Raji (cell line): ENCODE data around the gene KIAA0232.

ENCODE experiments used
- POLR2A ChIP-seq: IDR thresholded peaks from 2 replicates; pipeline ENCODE4 v1.6.1; 2011; ENCODE audit warnings: low read depth, low read length, control low read depth; ENCODE audit not compliant: insufficient read depth

KIAA0232 gene

DNA sequence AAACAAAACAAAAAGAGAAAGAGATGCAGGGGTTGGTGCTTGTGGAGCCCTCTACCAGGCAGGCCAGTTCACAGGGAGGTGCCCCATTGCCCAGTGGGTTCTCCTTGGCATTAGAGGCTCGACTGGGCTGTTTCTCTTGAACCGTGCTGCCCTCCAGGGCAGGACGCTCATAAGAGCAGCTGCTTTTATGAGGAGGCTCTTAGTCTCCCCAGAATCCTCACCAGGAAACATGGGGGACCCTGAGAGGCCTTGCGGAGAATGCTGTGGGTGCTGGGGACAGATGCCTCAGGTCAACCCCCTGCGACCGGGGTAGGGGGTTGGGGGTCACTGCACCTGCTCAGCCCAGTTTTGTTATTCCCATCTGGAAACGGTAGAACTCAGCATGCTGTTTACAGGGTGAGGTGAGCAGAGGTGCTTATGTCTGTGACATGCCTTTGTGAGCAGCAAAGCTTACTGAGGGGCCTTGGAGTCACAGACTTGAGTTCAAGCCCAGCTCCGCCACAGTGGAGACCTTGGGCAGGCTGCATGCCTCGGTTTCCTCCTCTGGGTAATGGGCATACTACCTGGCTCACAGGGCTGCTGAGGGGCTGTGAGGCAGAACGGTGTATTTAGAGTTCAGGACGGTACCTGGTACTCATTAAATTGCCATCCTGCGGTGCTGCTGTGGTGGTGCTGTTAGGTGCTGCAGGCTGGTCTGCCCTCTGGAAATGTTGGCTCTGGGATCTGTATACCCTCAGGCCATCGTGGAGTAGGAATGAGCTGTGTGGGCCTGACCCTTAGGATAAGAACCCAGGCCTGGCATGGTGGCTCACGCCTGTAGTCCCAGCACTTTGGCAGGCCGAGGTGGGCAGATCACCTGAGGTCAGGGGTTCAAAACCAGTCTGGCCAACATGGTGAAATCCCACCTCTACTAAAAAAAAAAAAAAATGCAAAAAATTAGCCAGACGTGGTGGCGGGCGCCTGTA lies 132.8 kb downstream of the KIAA0232 start:
- TF ChIP-seq POLR2A, result no peak

DNA sequence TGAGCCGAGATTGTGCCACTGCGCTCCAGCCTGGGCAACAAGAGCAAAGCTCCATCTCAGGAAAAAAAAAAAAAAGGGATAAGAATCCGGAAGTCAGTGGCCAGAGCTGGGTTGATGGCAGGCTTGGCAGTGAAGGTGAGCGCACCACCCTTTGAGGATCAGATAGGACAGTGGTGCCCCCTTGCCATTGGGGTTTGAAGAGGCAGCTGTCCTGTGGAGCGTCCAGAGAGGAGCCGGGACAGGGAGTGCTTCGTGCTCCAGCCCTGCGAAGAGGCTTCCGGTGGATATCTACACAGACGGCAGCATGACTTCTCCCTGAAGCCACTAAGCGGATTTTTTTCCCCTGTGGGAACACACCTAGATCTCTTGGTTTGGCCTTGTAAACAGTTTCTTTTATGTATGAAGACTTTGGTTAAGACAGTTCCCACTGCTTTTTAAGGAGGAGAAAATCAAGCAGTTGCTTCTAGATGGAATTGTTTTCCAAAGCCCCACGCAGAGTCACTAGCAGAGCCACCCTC lies 133.6 kb downstream of the KIAA0232 start:
- TF ChIP-seq POLR2A, result no peak

DNA sequence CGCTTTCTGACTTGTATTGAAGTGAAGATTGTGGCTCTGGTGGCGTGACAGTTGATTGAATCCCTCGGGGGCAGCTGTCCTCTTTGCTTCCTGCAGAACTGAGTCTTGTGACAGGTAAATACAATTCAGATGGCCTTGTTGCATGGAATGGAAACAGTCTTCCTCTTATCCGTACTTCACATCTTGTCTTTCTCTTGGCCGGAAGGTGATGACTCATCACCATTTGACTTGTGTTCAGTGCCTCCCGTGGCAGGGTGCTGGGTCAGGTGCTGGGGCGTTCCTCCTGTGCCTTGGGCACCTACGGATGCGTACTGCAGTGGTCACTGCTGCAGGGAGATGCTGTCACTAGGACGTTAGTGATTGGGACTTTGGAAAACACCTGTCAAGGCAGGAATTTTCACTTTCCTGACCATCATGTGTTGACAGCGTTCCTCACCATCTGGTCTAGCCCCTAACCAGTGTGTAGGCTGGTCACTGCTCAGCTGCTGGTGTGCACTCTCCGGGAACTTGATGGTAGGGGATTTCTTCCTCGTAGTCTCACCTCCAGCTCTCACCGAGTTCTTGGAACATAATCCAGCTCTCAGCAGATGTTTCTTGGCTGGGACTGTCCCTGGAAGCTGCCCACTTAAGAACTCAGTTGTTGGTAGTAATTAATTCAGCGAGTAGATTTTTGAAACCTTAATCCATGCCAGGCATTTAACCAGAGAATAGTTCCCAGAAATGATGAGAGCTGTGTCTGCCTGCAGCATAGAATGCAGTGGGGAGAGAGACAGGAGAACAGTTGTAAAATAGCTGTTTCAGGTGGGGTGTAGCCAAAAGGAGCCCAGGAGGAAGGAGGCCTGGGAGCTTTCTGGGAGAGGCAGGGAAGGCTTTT lies 134.3 kb downstream of the KIAA0232 start:
- TF ChIP-seq POLR2A, result no peak

DNA sequence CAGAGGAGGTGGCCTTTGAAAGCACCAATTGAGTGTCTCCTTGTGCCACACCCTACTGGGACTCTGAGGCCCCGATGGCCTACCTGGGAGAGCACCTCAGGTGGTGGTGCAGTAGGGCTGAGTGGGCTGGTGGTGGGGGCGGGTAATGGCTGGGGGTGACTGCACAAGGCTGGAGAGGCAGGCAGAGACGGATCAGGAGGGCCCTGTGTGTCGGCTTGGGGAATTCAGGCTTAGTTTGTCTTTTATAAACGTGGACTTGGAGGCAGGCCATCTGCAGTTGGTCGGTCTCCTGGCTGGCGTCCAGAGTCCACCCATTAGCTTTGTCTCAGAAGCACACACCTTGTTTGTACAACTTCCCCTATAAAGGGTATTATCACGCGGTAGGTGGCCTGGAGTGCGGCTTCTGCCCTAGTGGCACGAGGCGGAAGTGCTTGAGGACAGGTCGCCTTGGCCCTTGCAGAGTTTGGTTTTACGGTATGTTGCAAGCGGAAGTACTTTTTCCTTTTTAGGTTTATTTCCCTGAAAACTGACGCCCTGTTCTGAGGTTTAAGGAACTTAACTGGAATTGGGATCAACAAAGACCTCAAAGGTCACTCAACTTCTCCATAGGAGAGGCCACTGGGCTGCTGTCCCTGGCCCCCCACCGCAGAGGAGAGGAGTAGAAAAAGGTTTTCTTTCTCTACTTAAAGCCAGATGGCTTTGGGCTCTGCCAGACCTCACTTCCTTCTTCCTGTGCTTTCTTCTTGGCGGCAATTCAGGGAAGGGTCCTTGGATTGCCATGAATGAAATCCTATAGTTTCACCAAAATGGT lies 135.1 kb downstream of the KIAA0232 start:
- TF ChIP-seq POLR2A, result no peak

DNA sequence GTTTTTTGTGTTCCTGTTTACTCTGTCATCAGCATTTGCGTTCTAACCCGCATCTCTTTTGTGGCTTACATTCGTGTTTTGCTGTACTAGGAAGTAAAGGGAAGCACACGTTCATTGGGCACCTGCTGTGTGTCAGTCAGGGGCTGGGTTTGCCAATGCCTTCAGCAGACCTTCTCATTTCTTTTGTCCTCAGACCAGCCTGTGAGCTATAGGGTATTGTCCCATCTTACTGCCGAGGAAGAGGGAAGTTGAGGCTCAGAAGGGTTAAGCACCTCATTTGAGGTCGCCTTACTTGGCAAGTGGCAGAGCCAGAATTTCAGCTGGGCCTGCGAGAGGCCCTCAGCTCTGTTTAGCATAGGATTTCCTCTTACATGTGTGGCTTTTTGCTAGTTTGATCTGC lies 135.8 kb downstream of the KIAA0232 start:
- no peak for TF ChIP-seq POLR2A

DNA sequence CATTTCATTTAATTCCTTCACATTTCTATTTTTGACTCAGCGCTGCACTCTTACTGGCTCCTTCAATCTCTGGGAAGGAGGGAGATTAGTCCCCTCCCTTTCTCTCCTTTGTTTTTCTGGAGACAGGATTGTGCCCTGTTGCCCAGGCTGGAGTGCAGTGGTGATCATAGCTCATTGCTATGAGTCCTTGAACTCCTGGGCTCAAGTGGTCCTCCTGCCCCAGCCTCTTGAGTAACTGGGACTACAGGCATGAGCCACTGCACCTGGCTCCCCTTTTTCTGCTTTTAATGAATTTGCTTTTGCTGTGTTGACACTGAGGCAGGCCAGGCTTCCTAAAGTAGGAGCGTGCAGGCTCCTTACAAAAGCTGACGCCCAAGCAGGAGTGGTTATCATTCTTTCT lies 137.6 kb downstream of the KIAA0232 start:
- TF ChIP-seq POLR2A, result no peak

DNA sequence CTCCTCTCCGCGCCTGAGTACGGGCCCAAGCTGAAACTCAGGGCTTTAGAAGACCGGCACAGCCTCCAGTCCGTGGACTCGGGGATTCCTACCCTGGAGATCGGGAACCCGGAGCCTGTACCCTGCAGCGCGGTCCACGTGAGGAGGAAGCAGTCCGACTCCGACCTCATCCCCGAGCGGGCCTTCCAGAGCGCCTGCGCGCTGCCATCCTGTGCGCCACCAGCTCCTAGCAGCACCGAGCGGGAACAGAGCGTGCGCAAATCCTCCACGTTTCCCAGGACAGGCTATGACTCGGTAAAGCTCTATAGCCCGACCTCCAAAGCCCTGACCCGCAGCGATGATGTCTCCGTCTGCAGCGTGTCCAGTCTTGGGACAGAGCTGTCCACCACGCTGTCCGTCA lies 141.0 kb downstream of the KIAA0232 start:
- TF ChIP-seq POLR2A, result no peak

DNA sequence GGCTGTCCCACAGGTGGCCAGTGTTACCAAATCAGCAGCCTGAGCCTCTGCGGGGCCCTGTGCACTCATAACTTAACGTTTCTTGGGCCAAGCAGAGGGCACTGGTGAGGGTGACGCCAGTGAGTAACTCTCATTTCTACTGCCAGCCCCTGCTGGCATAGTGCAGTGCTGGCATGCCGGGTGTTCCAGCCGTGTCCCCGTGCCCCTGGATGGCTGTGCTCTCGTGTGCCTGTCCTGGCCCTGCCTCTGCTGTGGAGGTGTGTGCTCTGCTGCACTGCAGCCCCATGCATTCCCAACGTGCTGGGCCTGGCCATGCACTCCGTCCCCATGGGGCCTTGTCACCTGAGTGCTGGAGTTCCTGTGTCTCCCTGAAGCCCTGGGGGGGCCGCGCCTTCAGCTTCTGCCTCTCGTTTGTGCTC lies 141.8 kb downstream of the KIAA0232 start:
- TF ChIP-seq POLR2A, result no peak

DNA sequence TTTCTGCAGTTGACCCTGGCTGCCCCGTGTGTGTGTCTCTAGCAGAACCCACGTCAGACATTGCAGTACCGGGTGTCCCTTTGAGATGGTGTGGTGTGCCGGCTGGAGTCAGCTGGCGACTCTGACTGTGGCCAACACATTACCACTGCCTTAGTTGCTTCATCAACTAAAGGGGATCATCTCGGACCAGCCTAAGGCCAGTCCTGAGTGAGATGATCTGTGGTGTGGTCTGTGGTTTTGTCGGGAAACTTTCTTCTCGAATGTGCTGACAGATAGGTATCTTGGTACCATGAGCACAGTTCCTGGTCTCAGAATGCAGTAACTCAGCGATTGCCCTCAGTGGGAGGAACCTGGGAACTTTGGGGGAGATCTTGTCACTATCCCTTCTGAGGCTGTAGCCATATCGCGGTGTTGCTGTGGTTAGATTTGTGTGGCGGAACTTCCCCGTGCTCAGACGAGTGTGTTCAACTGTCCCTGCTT lies 142.9 kb downstream of the KIAA0232 start:
- no peak for TF ChIP-seq POLR2A

DNA sequence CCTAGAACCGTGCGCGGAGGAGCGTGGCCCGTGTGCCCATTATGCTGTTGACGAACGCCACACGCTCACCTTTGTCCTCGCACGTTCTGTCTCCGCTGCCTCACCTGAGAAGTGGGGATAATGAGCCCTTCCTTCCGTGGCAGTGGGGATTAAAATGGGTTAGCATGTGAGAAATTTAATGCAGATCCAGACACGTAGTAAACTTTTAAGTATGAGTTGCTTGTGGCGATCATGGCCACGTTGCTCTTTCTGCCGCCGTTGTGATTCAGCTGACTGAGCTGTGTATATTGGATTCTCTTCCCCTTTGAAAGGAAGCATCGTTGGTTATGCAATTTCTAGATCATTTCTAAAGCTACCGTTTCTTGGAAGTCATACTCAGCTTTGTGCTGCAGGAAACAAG lies 143.6 kb downstream of the KIAA0232 start:
- no peak for TF ChIP-seq POLR2A

DNA sequence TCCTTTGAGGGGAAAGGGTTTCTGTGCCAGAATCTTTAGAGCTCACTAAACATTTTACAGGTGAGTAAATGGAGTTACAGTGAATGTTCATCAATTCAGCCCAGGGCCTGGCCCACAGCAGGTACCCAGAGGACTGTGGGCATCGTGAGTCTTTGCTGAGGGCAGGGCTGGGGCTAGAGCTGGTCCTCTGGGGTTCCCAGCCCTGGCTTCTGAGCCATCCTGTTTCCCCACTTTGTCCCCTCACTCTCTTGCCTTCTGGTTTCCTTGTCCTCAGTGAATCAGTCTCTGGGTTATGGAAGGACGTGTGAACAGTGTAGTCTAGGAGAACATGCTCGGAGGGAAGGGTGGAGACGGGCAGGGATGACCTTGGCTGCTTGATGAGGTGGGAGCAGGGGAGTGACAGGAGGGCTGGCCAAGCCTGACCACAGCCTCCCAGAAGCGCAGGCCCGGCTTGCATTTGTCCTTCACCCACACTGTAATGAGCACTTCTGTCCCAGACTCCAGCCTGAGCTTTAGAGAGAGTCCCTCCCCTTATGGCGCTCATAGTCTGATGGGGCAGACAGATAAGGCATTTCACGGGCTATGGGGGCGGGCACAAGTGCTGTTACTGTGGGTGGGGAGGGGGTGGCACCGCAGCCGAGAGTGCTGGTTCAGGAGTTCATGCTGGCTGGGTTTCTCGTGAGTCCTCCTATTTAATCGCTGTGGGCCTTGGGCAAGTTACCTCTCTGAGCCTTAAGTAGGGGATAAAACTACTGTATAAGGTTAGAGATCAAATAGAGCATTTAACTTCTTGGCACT lies 144.4 kb downstream of the KIAA0232 start:
- no peak for TF ChIP-seq POLR2A

DNA sequence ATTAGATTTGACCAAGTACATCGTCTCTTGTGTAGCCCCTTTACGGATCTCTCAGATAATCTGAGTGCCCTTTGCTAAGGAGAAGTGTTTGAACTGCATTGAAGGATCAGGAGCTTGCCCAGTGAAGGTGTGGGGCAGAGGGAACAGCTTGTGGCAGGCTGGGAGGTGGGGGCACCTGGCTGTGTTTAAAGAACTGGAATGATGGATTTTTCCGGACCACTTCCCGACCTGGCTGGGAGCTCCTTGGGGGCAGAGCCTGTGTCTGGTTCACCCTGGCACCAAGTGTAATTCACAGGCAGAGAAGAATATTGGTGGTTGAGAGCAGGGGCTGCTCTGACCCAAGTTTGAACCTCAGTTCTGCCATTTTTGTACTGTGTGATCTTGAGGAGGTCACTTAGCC lies 145.6 kb downstream of the KIAA0232 start:
- no peak for TF ChIP-seq POLR2A

DNA sequence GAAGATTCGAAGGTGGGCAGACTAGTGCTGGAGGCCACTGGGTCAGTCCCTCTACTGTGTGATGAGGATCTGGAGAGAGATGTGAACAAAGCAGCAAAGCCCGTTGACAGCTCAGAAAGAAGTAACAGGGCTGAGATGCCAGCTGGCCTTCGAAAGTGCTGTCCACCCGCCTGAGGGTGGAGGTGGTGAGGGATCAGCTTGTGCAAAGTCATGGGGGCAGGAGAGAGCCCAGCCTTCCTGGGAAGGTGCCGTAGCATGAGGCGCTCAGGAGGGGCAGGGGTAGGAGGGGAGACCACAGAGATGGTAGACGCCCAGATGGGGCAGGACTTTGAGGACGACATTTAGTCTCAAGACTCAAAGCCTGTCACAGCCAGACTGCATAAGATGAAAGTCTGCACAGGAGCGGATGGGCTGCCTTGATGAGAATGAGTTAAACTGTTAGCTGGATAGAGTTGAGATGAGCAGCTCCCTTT lies 146.8 kb downstream of the KIAA0232 start:
- no peak for TF ChIP-seq POLR2A

DNA sequence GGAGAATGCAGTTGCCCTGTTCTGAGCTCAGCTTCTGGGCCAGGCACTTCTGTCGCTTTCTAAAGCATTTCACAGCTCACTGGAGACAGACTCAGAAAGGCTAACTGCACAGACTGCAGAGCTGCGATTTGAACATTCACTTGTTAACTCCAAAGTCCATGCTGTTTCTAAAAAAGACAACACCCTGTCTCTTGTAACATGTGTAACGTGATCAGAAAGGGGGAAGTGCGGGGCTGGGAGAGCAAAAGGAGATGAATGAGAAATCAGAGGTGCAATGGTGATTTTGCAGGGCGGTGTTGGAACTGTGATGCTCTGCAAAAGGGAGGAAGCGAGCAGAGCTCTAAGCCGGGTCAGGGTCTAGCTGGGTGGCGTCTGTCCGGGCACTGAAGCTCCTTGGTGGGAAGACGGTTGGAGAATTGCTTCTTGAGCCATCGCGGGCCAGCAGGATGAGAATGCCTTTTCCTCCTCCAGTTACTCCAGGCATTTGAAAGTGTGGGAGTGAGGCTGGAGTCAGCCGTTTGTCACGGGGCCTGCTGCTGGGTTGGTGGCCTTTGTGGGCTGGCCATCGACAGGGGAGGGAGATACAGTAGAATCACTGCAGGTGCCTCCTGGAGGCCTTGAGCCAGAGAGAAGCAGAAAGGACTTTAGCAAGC lies 147.4 kb downstream of the KIAA0232 start:
- TF ChIP-seq POLR2A, result no peak

DNA sequence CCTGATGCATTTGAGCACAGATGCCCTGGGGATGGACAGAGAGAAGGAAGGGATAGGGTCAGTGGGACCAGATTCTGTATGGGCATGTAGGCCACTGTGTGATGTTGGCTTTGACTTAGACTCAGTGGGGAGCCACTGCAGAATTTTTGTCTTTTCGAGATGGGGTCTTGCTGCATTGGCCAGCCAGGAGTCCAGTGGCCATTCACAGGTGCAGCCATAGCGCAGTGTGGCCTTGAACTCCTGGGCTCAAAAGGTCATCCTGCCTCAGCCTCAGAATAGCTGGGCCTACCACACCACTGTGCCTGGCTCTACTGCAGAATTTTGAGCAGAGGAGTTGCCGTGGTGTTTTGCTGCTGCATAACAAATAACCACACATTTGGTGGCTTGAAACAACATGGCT lies 149.9 kb downstream of the KIAA0232 start:
- no peak for TF ChIP-seq POLR2A
